Duodenal mucosa (tissue), 2 donors: ENCODE measurements around the gene NXT1.

ENCODE experiments used
- H3K27ac ChIP-seq: one replicate; pipeline ENCODE4 v1.7.0; 2013; ENCODE audit warnings: low read depth, low read length
- H3K27me3 ChIP-seq, 2 donors: one replicate each; pipeline ENCODE4 v1.7.0; 2013; ENCODE audit warnings: low read length in 2 of 2, control low read depth in 1 of 2; ENCODE audit not compliant: insufficient read depth in 2 of 2, control insufficient read depth in 1 of 2
- H3K36me3 ChIP-seq, 2 donors: one replicate each; pipeline ENCODE4 v1.7.0; 2013; ENCODE audit warnings: low read length in 2 of 2, control low read depth in 1 of 2; ENCODE audit not compliant: insufficient read depth in 2 of 2, control insufficient read depth in 1 of 2
- H3K4me1 ChIP-seq, 2 donors: one replicate each; pipeline ENCODE4 v1.7.0; 2013; ENCODE audit warnings: low read length in 2 of 2, control low read depth in 1 of 2; ENCODE audit not compliant: insufficient read depth in 2 of 2, control insufficient read depth in 1 of 2
- H3K4me3 ChIP-seq, 2 donors: one replicate each; pipeline ENCODE4 v1.7.0; 2013; ENCODE audit warnings: low read length in 2 of 2, low read depth in 1 of 2
- H3K9ac ChIP-seq, 2 donors: one replicate each; pipeline ENCODE4 v1.7.0; 2013; ENCODE audit warnings: low read length in 2 of 2, low read depth in 1 of 2
- H3K9me3 ChIP-seq, 2 donors: one replicate each; pipeline ENCODE4 v1.7.0; 2013; ENCODE audit warnings: low read length in 2 of 2, control low read depth in 1 of 2; ENCODE audit not compliant: control insufficient read depth in 1 of 2

Gene NXT1

GRCh38 chr20:23403751-23404150 lies 53.2 kb downstream of the NXT1 start:
- H3K9ac ChIP-seq = no peak overlapping the region
- no peak overlapping the region for H3K27ac ChIP-seq
- H3K4me3 ChIP-seq = no peak overlapping the region
- H3K27me3 ChIP-seq = no peaks in the 10 kb centered on the region
- no peaks in the 10 kb centered on the region for H3K9me3 ChIP-seq
- peaks cover 0 to 9% of the 10 kb centered on the region in 2 donors for H3K36me3 ChIP-seq
- H3K4me1 ChIP-seq = no peaks in the 10 kb centered on the region

- Histone ChIP-seq H3K27me3 (no peaks in the 10 kb centered on the region), H3K4me1 (no peaks in the 10 kb centered on the region), H3K36me3 (peaks cover 0 to 9% of the 10 kb centered on the region in 2 donors), H3K9ac (no peak overlapping the region), H3K9me3 (no peaks in the 10 kb centered on the region), H3K4me3 (no peak overlapping the region), H3K27ac (no peak overlapping the region)
Measured at GRCh38 chr20:23404196-23404595, 53.6 kb downstream of the NXT1 start.
